ENCODE measurements around the gene CDC45.

DNA sequence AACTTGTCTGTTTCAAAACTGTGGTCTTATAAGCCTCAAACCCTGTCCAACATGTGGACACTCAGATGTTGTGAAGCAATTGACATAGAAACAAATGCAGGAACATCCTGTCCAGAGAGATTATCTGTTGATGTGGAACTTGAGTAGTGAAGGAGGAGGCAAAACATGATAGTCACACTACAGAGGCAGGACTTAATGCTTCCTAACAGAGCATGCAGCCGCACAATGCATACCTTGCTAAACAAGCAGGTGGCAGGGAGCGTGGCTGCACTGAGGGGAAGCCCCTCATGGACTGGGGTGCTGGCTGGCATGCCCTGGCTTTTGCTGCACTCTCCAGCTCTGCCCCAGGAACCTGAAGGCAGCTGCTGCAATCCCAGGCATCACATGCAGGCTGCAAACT is 37.6 kb upstream of the CDC45 start:
- TF ChIP-seq, protein P1, sequence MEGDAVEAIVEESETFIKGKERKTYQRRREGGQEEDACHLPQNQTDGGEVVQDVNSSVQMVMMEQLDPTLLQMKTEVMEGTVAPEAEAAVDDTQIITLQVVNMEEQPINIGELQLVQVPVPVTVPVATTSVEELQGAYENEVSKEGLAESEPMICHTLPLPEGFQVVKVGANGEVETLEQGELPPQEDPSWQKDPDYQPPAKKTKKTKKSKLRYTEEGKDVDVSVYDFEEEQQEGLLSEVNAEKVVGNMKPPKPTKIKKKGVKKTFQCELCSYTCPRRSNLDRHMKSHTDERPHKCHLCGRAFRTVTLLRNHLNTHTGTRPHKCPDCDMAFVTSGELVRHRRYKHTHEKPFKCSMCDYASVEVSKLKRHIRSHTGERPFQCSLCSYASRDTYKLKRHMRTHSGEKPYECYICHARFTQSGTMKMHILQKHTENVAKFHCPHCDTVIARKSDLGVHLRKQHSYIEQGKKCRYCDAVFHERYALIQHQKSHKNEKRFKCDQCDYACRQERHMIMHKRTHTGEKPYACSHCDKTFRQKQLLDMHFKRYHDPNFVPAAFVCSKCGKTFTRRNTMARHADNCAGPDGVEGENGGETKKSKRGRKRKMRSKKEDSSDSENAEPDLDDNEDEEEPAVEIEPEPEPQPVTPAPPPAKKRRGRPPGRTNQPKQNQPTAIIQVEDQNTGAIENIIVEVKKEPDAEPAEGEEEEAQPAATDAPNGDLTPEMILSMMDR (conservative IDR thresholded peaks at IDR 0.05; ENCODE audit: low read length), result no peak
- TF ChIP-seq EZH2phosphoT487 (IDR thresholded peaks at IDR 0.05; ENCODE audit: borderline replicate concordance), result no peak
